Stimulated activated CD4-positive, alpha-beta T cell treated with anti-CD3 and anti-CD28 coated beads, Interleukin-4, amount 100 ng/mL, for 48 hours (primary cell): ENCODE results near the gene SLC11A2.
"Not testable (repeated sequence)": the region's sequence is repeated elsewhere in the genome, so short reads cannot be mapped to it uniquely, and the experiment has no call there.

ENCODE experiments used
- DNase-seq, 2 donors: peaks; one replicate each; pipeline ENCODE4 v3.0.0-alpha.2; 2020; ENCODE audit warnings: low read depth in 2 of 2

Gene SLC11A2

DNA sequence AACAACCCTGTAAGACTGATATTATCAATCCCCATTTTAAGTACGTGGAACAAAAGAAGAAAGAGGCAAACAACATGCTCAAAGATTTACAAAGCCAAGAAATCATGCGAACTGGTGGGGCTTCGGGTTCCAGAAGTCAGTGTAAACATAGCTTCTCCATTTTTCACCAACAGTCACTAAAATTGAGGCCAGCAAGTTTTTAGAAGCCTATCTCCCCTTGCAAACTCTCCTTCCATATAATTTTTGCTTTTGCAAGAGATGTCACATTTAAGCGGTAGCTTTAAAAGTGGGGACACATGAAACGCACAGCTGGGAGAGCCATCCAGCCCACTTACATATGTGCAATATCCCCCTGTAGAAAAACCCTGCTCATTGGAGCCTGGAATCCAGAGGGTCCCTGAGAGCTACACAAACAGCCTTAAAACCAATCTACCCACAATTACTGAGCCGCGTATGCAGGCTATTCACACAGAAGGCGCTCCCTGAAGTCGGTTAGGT lies 797 bp downstream of the SLC11A2 start:
- DNase-seq = no peak

DNA sequence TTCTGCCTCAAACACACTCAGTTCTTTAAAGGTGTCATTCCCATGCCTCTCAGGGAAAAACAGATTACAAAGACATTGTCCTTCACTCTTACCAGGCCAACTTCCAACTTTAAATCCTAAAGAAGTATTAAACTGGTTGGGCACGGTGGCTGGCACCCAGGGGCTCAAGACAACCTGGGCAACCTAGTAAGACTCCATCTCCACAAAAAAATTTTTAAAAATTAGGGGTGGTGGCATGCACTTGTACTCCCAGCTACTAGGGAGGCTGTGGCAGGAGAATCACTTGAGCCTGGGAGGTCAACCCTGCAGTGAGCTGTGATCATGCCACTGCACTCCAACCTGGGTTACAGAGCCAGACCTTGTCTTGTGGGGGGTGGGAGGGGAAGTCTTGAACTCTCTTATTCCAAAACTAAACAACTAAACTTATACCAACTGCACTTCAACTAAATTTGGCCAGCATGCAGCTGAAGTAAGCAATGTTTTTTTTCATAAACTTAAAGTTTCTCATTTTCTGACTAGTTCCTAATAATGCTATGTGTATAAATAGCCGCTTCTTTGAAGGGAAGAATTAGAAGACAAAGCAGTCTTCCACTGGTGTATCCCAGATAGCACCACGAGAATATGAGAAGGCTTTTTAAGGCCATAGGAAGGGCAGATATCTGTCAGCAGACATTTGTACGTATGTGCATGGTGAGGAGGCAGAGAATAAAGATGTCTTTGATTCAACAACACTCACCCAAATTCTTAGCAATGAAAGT lies 2.4 kb downstream of the SLC11A2 start:
- DNase-seq = no peak

DNA sequence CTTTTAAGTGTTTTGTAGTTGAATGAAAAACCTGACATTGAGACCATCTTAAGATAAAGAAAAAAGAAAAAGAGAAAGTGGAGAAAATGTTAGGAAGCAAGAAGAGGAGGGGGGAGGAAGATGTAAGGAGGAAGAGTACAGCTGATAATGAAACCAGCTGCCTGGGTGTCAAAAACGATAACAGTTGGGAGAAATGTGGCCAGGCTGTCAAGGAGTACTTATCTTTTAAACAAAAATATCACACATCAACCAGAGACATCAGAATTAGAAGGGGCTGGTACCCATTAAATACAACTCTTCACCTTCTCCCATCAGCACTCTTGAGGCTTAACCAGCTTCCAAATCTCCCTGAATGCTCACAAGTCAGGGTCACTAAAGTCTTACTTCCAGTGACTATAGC lies 4.5 kb downstream of the SLC11A2 start:
- no peak for DNase-seq

DNA sequence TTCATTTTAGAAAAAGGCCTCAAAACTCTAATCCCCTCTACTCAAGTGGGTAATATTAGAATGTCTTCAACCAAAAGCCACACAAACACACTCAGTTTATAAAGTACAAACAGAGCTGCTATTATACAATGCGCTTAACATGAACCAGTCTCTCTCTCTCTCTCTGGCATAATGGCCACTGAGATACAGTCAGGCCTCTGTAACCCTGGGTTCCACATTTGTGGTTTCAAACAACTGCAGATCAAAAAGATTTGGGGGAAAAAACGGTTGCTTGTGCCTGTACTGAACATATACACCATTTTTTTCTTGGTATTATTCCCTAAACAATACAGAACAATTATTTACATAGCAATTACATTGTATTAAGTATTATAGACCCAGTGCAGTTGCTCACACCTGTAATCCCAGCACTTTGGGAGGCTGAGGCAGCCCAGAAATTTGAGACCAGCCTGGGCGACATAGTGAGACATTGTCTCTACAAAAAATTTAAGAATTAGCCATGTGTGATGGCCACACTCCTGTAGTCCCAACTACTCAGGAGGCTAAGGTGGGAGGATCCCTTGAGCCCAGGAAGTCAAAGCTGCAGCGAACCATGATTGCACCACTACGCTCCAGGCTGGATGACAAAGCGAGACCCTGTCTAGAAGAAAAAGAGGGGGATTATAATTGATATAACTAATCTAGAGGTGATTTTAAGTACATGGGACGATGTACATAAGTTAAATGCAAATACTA lies 5.6 kb downstream of the SLC11A2 start:
- no peak for DNase-seq

DNA sequence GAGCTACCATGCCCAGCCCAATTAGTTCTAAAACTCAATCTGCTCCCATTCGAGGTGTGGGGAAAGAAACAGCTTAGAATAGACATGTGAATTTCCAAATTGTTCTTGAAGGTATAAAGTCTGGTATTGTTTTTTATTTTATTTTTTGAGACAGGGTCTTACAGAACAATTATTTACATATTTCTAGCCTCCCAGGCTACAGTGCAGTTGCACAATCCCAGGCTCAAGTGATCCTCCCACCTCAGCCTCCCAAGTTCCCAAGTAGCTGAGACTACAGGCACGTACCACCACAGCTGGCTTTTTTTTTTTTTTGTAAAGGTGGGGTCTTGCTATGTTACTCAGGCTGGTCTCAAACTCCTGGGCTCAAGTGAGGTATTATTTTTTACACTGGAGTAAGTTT lies 6.3 kb downstream of the SLC11A2 start:
- DNase-seq = no peak

DNA sequence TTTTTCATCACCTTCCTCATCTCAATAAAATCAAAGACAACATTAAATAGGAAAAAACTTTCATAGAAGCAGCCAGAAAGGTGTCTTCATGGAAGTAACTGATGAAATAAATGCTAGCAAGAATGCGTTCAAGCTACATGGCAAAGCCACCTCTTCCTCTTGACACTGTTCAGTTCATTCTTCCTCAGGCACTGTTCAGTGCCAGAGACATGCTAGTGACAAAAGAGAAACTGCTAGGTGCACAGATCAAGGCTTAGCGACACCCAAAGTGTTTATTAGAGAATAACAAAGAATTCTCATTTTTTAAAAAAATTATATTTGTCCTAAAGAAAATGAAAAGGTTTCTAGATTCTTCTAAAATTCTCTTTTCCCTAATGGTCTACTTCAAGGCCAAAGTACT lies 7.2 kb downstream of the SLC11A2 start:
- no peak for DNase-seq

DNA sequence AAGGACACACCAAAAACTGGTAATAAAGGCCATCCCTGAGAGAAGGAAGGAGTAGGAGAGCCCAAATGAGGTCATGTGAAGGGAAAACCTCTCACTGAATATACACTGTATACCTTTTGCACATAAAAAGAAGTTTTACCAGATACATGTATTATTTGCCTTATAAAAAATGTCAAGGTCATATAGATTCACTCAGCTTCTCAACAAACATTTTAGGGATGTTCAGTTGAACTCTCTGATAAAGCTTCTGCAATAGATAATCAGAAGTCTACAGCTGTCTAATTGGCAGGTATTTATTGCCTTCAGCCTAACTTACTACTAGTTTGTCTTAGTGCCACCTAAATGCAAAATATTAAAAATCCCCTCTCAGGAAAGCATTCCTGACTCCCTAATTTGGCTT lies 8.7 kb downstream of the SLC11A2 start:
- DNase-seq = no peak

DNA sequence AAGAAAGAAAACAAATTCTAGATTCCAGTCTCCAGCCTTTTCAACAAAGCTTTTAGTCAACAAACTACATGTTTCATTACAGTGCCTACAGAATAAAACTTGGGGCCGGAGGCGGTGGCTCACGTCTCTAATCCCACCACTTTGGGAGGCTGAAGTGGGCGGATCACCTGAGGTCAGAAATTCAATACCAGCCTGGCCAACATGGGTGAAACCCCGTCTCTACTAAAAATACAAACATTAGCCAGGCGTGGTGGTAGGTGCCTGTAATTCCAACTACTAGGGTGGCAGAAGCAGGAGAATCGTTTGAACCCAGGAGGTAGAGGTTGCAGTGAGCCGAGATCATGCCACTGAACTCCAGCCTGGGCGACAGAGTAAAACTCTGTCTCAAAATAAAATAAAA lies 11.7 kb downstream of the SLC11A2 start:
- DNase-seq = not testable (repeated sequence)

DNA sequence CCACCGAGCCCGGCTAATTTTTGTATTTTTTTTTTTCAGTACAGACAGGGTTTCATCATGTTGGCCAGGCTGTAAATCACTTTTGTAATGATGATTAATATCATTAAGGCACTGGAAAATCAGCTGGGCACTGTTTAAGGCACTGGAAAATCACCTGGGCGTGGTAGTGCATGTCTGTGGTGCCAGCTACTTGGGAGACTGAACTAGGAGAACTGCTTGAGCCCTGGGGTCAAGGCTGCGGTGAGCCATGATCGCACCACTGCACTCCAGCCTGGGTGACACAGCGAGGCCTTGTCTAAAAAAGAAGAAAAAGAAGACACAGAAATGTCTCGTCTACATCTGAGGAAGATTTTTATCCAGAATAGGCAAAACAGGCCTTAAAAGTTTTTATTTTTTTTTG lies 12.7 kb downstream of the SLC11A2 start:
- no peak for DNase-seq

DNA sequence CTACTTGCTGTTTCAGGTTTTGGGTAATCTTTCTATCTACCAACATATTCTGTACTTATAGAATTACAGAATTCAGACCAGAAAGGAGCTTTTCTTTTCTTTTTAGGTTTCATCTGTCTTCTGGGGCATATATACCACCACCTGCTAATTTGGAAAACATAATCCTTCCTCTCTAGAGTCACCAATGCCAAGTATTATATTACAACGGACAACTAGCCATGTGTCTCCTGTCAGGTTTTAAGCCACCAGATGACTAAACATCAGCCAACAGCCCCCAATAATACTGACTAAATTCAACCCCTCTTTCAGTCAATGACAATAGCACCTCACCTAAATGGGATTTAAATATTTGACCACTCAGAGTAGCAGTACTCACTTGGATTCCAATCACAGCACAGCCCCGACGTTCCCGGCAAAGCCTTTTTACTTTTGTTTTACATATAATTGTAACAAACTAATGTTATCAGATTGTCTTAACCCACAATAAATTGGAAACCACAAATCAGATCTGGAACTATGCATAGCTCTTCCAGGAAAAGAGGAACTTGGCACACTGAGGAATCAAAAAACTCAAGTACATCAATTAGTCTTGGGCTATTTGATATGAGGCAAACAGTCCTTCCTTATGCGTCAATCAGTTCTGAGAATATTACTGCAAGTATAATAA lies 13.5 kb downstream of the SLC11A2 start:
- DNase-seq = no peak

DNA sequence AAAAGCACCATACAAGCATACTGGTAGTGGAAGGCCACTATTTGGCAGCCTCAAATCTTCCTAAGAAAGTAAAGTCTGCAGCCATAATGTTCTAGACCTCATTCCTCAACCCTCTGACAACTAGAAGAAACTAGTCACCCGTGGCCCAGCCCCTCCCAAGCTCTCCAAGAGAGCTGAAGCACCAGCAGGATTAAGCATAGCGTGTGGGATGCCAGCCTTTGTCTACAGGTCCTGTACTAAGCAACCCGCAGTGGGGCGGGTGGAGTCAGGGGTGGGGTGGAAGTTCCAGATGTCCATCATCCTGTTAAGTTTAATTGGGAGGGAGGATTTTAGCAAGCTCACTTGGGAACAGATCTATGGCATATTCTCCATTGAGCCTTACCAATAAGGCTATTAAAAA lies 14.2 kb downstream of the SLC11A2 start:
- DNase-seq = no peak

DNA sequence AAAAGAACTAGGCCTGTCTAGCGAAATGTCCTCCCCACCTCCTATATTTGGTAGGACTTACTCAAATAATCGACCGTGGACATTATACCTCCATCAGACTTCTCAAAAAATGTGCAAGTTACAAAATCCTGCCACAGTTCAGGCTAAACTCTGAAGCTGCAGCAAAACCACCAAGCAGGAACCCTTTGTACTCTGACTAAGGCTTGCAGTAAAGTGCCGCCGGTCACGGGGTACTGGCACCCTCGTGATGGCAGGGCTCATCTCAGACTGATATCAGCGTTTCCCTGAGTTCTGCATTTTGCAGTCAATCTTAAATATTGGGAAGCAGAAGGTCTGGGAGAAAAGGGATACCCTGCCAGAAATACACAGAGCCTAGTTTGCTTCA lies 17.1 kb downstream of the SLC11A2 start:
- peak in 1 of 2 donors; percentile 33 for DNase-seq

DNA sequence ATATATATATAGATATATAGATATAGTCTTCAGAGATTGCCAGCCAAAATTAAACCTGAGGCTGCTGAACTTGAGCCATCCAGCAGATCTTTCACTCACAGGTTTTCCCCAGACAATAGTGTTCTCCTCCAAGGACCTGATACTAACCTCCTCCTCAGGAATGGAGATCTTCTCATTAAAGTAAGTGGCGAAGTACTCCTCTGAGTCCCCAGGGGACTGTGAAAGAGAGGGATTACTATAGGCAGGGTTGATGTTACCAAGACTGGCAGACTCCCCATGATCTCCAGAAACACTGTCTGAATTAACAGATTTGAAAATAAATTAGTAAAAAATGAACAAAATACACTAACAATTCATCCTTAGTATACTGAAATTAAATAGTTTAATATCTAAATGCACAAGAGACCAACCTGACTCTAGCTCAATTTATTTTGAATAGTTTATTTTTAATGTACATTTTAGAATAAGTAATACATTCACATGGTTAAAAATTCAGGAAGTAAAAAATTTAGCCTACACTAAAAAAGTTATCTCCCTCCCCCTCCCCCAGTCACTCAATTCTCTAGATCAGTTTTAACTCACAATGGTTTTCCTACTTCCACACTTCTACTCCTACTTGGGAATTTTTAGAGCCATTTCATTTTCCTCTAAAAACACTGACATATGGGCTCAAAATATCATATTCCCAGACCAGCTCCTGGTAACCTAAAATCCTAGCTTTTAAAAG lies 17.7 kb downstream of the SLC11A2 start:
- no peak for DNase-seq

DNA sequence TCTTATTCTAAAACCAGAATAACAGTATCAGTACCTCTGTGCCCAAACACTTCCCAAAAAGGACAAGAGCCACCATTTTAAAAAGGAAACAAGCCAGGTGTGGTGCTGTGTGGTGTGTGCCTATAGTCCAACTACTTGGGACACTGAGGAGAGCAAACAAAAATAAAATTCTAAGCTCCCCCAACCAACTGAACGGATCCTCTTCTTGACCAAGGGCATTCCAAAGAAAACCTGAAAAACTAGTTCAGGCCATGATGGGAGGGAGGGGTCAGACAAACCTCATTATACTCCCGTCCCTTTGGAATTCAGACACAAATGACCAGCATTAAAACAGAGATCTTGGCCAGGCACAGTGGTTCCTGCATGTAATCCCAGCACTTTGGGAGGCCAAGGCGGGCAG lies 20.5 kb downstream of the SLC11A2 start:
- no peak for DNase-seq

DNA sequence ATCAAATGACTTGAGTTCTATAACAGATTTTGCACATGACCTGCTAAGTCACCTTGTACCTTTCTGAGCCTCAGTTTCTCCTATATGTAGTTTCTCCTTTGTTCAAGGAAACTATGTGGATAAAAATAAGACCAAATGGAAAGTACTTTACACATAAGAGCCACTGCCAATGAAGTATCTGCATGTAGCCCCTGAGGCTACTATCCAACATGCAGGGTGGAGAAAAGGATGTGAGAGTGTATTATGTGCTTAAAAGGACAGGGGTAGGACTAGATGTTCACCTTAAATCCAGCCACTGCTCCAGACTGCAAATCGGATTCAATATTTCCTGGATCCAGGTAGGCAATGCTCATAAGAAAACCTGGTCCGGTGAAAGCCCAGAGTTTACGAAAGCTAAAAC lies 21.2 kb downstream of the SLC11A2 start:
- DNase-seq = no peak

DNA sequence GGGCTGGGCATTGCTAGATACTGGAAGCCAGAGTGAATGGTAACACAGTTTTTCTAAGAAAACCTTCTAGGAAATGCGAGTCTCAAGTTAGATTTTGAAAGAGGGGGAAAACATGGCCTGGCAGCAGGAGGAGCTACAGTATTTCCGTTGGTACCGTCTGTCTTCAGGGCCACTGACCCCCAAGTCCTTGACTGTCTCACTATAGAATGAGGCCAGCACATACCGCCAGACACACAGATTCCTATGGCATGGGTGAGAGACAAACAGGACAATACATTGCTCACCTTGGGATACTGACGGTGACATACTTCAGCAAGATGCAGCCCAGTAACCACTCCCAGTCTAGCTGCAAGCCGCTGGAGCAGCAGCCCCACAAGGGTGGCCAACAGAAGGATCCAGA lies 21.7 kb downstream of the SLC11A2 start:
- DNase-seq = no peak

DNA sequence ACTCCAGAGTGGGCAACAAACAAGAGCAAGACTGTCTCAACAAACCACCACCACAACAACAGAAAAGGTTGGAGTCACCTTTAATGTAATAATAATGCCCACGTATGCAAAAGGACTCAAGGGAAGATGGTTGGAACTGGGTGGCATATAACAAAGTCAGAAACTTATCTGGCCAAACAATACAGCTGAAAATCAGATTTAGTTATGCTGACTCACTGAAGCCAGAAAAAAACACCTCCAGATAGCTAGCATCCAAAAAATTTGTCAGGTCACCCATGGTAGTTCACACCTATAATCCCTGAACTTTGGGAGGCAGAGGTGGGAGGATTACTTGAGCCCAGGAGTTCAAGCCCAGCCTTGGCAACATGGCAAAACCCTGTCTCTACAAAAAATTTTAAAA lies 24.4 kb downstream of the SLC11A2 start:
- DNase-seq = no peak

DNA sequence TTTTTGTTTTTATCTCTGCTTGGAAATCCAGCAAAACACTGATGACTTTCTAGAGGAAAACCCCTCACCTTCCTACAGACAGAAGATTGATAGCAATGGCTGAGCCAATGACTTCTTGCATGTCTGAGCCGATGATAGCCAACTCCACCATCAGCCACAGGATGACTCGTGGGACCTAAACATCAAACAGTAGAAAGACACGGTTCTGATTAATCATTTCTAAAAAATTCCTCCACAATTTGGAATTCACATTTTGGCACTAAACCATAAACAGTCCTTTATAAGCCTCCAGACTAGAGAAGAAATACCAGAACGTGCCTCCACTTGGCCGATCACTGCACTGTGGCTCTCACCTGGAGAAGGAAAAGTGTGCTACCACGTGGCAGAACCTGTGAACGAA lies 25.9 kb downstream of the SLC11A2 start:
- no peak for DNase-seq

DNA sequence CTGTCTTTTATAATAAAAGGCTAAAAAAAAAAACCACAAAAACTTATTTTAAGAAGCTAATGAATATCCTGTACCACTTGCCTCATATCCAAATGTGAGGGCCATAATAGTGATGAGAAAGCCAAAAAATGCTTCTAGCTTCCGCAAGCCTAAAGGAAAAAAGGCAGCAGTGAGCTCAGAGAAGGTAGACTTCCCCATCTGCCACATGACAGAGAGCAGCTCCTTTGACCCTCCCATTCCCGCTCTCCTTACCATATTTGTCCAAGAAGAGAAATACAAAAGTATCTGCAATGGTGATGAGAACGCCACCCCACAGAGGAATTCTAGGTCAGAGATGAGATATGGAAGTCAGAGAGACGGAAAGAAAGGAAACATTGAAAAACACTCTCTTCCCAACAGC lies 27.1 kb downstream of the SLC11A2 start:
- DNase-seq = no peak

DNA sequence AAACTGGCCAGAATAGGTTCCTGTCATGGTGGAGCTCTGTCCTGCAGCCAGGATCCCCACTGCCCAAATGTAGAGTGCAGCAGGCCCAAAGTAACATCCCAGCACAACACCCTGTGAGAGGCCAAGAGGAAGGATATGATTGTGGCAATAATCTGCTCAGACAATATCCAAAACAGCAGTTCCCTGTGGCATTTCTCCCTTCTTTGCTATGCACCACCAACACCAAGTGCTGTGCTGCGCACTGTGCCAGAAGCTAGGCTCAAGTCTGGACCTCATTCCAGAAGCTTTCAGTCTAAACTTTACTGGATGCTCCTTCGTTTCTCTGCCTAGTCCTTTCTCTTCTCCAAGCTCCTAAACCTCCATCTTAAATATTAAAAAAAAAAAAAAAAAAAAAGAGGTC lies 33.4 kb downstream of the SLC11A2 start:
- DNase-seq = no peak

DNA sequence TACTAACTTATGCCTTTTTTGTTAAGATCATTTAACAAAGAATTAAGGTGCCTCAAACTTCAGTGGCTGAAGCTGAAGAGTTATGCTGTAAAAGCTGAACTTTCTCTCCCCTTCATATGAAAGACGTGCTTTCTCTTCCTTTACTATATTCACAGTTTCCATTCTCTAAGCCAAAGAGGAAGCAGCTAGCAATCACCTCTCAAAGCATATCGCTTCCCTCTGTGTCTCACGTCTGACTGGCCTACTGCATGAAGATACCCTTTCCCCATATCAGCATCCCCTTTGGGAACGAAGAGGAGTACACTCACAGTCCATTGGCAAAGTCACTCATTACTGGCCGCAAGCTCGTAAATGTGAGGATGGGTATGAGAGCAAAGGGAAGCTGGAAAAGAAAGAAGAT lies 34.9 kb downstream of the SLC11A2 start:
- no peak for DNase-seq

DNA sequence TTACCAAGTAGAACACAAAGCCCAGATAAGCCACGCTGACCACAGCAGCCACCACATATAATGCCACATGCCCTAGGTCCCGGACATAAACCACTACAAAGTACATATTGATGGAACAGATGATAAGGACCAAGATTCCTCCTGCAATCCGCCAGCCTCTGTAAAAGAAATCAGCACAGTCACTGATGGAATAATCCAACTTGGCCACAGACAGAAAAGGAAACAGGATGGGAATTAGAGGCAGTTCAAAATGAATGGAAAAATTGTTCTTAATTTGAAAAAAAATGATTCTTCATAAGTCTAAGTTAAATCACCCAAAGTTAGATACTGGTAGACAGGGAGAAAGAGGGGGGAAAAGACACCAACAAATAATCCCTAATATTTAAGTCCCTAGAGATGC lies 35.4 kb downstream of the SLC11A2 start:
- DNase-seq = no peak
